OCI-LY7 (cell line): ENCODE data around the gene SNPH.

Experiments
- CTCF ChIP-seq: fragments of 200-600 bp; sonication (generic); conservative IDR thresholded peaks from 2 replicates; pipeline ENCODE4 v1.5.1; 2014; ENCODE audit warnings: mild to moderate bottlenecking, antibody characterized with exemption, low read length, moderate library complexity, mixed read lengths
- EZH2phosphoT487 ChIP-seq: fragments of 200-600 bp; sonication (generic); IDR thresholded peaks from 2 replicates; pipeline ENCODE4 v1.6.1; 2018; ENCODE audit warnings: low read depth, borderline replicate concordance, mild to moderate bottlenecking, mixed run types, antibody characterized with exemption, low read length, moderate library complexity, mixed read lengths

- TF ChIP-seq CTCF (no peak), EZH2phosphoT487 (no peak)
These were observed 42.1 kb downstream of the SNPH start for GRCh38 chr20:1308067-1308701.
